Ovary (tissue), 9 donors: ENCODE results near the gene CABP2. TPM values are rescaled to one million over a fixed set of nuclear protein-coding genes. Genes with fewer than 3 reads are reported as not detected.
A peak's percentile ranks its signal among the peaks of the same experiment; 100 is the strongest.
"Not testable (repeated sequence)": the region's sequence is repeated elsewhere in the genome, so short reads cannot be mapped to it uniquely, and the experiment has no call there.

Experiments used
- DNase-seq, 5 donors: peaks; one replicate each; pipeline ENCODE4 v3.0.0-alpha.2; 2019 to 2020
- H3K27ac ChIP-seq, 2 donors: fragments of 200-600 bp; one replicate each; pipeline versions ENCODE4 v1.5.1 to v1.8.0; 2019 to 2022
- H3K27me3 ChIP-seq: fragments of 200-600 bp; one replicate; pipeline ENCODE4 v1.8.0; 2022
- H3K36me3 ChIP-seq: fragments of 200-600 bp; sonication (generic); one replicate; pipeline ENCODE4 v1.5.1; 2019
- H3K4me1 ChIP-seq: one replicate; pipeline ENCODE4 v1.8.1; 2013; ENCODE audit warnings: mild to moderate bottlenecking, moderate library complexity; ENCODE audit not compliant: insufficient read depth
- H3K4me3 ChIP-seq: fragments of 200-600 bp; sonication (generic); one replicate; pipeline ENCODE4 v1.5.1; 2017
- H3K9me3 ChIP-seq, 2 donors: fragments of 200-600 bp in 1 of 2; sonication (generic) in 1 of 2; one replicate each; pipeline versions ENCODE4 v1.5.1 to v1.8.1; 2013 to 2019; ENCODE audit warnings: mild to moderate bottlenecking in 1 of 2, moderate library complexity in 1 of 2
- EP300 ChIP-seq: sonication (generic); formaldehyde crosslinking; IDR thresholded peaks from one replicate; pipeline ENCODE4 v1.6.1; 2017; ENCODE audit warnings: antibody characterized with exemption
- POLR2A ChIP-seq: fragments of 450-650 bp; IDR thresholded peaks from one replicate; pipeline ENCODE4 v1.6.1; 2017; ENCODE audit warnings: antibody characterized with exemption, mild to moderate bottlenecking, moderate library complexity
- WGBS, 3 donors: extraction: QIAGEN DNeasy Blood & Tissue Kit in 1 of 3; methylation state at CpG; one replicate each; pipeline versions ENCODE4 v1.1.5 to v1.1.7; 2013 to 2017; 5-methylcytosine and 5-hydroxymethylcytosine counted together
- intact Hi-C, 4 donors: fragments of 100-400 bp; cut with DNase I; formaldehyde crosslinking; loops; one replicate each; pipeline versions ENCODE4 v1.11.0 to v1.15.1; 2022 to 2023
- polyA plus RNA-seq, 2 donors: library from polyadenylated mRNA; stranded (reverse); fragments of 200-250 nt in 1 of 2; fragments of 350-450 nt in 1 of 2; fragmentation: Illumina TruSeq in 1 of 2; extraction: RNeasy Lipid Tissue Mini Kit (QIAGEN cat#74804) in 1 of 2; gene quantifications; one replicate each; pipeline ENCODE4 v1.2.3, GENCODE V29; 2013 to 2014
- total RNA-seq, 7 donors: library from RNA; depleted of rRNA in 2 of 7; stranded (reverse); fragments of >200 nt in 2 of 7; fragmentation: NEBNext Ultra II Directional in 3 of 7; extraction: Animal tissue kit (Norgen Biotek cat#: 25700) in 3 of 7; gene quantifications; one replicate each; pipeline versions ENCODE4 v1.1.0 to v1.2.4, GENCODE V29; 2016 to 2023
- TF ChIP-seq, protein P1 (sequence below), 3 donors: fragments of 450-650 bp in 2 of 3; fragments of 200-600 bp in 1 of 3; IDR thresholded peaks; one replicate each; pipeline versions ENCODE4 v1.5.1 to v1.8.0; 2016 to 2022; ENCODE audit warnings: antibody characterized with exemption in 3 of 3, mild to moderate bottlenecking in 1 of 3
- donor health status: DM: no; HTN: no; CAD: no; lungs with moderate emphysema.
- donor health status: DM: no; HTN: no; CAD: no.
- donor health status: Bipolar disorder and iron deficiency.
- donor health status: DM: yes; HTN: yes; CAD: no.
- donor health status: DM: no; HTN: no; CAD: no.
- donor health status: DM: yes; HTN: yes; CAD: no.

Gene CABP2
- total and polyA plus RNA-seq, 9 donors, result not detected

- Histone ChIP-seq H3K36me3 (no peaks in the 10 kb centered on the region), H3K4me3 (no peak overlapping the region), H3K27ac (no peak overlapping the region), H3K27me3 (no peaks in the 10 kb centered on the region), H3K9me3 (no peaks in the 10 kb centered on the region), H3K4me1 (no peaks in the 10 kb centered on the region)
- TF ChIP-seq, protein P1, sequence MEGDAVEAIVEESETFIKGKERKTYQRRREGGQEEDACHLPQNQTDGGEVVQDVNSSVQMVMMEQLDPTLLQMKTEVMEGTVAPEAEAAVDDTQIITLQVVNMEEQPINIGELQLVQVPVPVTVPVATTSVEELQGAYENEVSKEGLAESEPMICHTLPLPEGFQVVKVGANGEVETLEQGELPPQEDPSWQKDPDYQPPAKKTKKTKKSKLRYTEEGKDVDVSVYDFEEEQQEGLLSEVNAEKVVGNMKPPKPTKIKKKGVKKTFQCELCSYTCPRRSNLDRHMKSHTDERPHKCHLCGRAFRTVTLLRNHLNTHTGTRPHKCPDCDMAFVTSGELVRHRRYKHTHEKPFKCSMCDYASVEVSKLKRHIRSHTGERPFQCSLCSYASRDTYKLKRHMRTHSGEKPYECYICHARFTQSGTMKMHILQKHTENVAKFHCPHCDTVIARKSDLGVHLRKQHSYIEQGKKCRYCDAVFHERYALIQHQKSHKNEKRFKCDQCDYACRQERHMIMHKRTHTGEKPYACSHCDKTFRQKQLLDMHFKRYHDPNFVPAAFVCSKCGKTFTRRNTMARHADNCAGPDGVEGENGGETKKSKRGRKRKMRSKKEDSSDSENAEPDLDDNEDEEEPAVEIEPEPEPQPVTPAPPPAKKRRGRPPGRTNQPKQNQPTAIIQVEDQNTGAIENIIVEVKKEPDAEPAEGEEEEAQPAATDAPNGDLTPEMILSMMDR (IDR thresholded peaks at IDR 0.05), result no peak
- TF ChIP-seq POLR2A, result no peak
- no peak for TF ChIP-seq EP300
- 91 to 93% (median 91%) methylated on average over 9 of the region's 9 CpGs for WGBS, 3 donors
- intact Hi-C loops, result no loop called here
- no peak for DNase-seq
Measured at GRCh38 chr11:67516806-67517205, 6.4 kb downstream of the CABP2 start.

- WGBS, 3 donors, result 44 to 62% (median 44%) methylated on average over 7 of the region's 7 CpGs
- no peak for DNase-seq
- intact Hi-C loops, result no loop called here
Measured at GRCh38 chr11:67514116-67514515, 9.1 kb downstream of the CABP2 start.

GRCh38 chr11:67511558-67511957, 11.7 kb downstream of the CABP2 start:
- H3K27ac ChIP-seq, H3K9me3 ChIP-seq, intact Hi-C loops, H3K4me3 ChIP-seq, H3K27me3 ChIP-seq, H3K36me3 ChIP-seq, DNase-seq, H3K4me1 ChIP-seq: not testable (repeated sequence)
- 80 to 93% (median 82%) methylated on average over 4 of the region's 4 CpGs for WGBS, 3 donors

More at GRCh38 chr11:67514116-67514515, 9.1 kb downstream of the CABP2 start:
- H3K27ac ChIP-seq, result no peak overlapping the region
- H3K9me3 ChIP-seq, result no peaks in the 10 kb centered on the region
- no peaks in the 10 kb centered on the region for H3K27me3 ChIP-seq
- no peak overlapping the region for H3K4me3 ChIP-seq
- H3K4me1 ChIP-seq, result no peaks in the 10 kb centered on the region
- TF ChIP-seq, protein P1 (IDR thresholded peaks at IDR 0.05), result no peak
- TF ChIP-seq POLR2A, result no peak
- no peak for TF ChIP-seq EP300
- no peaks in the 10 kb centered on the region for H3K36me3 ChIP-seq

DNA sequence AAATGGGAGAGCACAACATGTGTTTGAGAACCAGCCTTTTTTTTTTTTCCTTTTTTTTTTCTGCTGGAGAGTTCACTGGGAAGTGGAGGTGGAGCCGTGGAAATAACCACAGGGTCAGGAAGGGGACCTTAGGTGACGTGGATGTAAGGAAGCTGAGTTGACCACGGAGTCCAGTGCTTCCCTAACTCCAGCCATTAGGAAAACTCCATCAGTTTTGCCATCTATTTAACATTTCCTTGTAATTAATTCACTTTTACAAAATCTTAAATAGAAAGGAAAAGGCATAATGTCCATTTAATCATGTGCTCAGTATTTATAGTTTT, 13.3 kb downstream of the CABP2 start:
- intact Hi-C loops, result no loop called here
- TF ChIP-seq POLR2A (no peak), EP300 (no peak)
- TF ChIP-seq, protein P1 (IDR thresholded peaks at IDR 0.05), result no peak
- H3K9me3 ChIP-seq, result no peaks in the 10 kb centered on the region
- no peaks in the 10 kb centered on the region for H3K36me3 ChIP-seq
- peaks cover 8% of the 10 kb centered on the region for H3K4me1 ChIP-seq
- H3K27me3 ChIP-seq, result no peaks in the 10 kb centered on the region
- H3K4me3 ChIP-seq, result no peak overlapping the region
- no peak overlapping the region for H3K27ac ChIP-seq
- no peak for DNase-seq
- WGBS, 3 donors, result 32 to 41% (median 35%) methylated on average over 3 of the region's 3 CpGs

DNA sequence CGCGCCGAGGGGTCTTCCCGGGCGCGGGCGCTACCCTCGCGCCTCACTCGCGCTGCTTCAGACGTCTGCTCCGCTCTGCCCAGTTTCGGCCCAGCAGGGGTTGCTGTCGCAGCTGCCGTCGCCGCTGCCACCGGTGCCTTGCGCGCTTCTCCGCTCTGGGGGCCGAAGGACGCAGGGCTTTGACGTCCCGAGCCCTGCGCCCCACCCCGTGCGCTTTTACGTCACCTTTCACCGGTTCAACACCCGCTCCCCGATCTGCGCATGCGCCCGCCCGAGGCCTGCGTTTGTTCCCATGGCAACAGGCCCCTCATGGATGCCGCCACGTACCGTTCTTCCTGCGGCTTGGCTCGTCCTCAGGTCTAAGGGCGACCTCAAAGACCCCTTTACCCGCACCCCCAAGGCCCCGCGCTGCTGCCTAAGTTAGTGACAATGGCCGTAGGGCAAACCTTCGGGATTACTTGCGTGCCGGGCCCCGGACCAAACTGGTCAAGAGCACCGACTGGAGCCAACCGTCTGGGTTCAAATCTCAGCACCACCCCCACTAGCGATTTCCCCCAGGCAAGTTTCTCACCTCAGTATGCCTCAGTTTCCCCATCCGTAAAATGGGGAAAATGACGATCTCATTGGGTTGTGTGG, 14.6 kb downstream of the CABP2 start:
- intact Hi-C loops, result loop anchor here in 3 of 4 donors (2.0 to 10.0 kb wide), 4 partner anchors 64 to 156 kb away; partner anchors contain the start of genes CORO1B (in 1 of the 3), POLD4 (in 1 of the 3), PPP1CA (in 1 of the 3) and TBC1D10C (in 1 of the 3)
- 1% methylated on average over 54 to 57 of the region's 57 CpGs for WGBS, 3 donors
- no peaks in the 10 kb centered on the region for H3K9me3 ChIP-seq
- H3K4me1 ChIP-seq, result peaks cover 13% of the 10 kb centered on the region
- TF ChIP-seq EP300 (peak; percentile 36), POLR2A (peak; percentile 48)
- TF ChIP-seq, protein P1 (IDR thresholded peaks at IDR 0.05), result peak in 1 of 3 donors; percentile 6
- peak; percentile 96 to 98 (median 98) for DNase-seq
- H3K36me3 ChIP-seq, result no peaks in the 10 kb centered on the region
- peak overlapping the region; percentile 42 to 79 for H3K27ac ChIP-seq
- no peaks in the 10 kb centered on the region for H3K27me3 ChIP-seq
- peak overlapping the region; percentile 80 for H3K4me3 ChIP-seq
